Astrocyte of the spinal cord (primary cell): Measurements from ENCODE around the gene DEXI.

Experiments
- DNase-seq: peaks from one replicate; pipeline ENCODE4 v3.0.0; 2011; ENCODE audit warnings: low read depth, low spot score
- H3K4me3 ChIP-seq: 2 replicates; pipeline ENCODE4 v1.5.1; 2011; ENCODE audit warnings: low read depth, mild to moderate bottlenecking, low read length, moderate library complexity
- in situ Hi-C: cut with HindIII; loops from 2 replicates; pipeline ENCODE4 v1.10.0; 2017; ENCODE audit warnings: low sequenced_read_pairs
- TF ChIP-seq, protein P1 (sequence below): IDR thresholded peaks from 2 replicates; pipeline ENCODE4 v1.5.1; 2012; ENCODE audit warnings: low read depth, mild to moderate bottlenecking, low read length, inconsistent platforms

Gene DEXI

DNA sequence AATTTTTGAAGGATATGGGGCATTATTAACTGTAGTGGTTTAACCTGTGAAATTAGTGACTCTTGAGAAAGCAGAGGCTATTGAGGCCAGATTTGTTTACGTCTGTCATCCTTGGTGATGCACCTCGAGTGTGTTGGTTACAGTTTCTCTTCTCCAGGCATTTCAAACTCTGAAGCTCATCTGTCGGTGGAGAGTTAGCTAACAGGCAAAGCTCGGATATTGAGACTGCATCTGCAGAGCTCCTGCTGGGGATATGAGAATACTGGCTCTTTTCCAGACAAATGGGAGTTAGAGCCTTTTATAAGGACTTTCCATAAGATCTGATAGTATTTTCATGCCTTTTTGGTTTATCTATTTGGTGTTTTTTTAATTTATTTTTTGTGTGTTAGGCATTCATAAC lies 8.8 kb upstream of the DEXI start:
- H3K4me3 ChIP-seq, result no peak overlapping the region
- peak; percentile 64 for DNase-seq
- in situ Hi-C loops, result no loop called here
- TF ChIP-seq, protein P1, sequence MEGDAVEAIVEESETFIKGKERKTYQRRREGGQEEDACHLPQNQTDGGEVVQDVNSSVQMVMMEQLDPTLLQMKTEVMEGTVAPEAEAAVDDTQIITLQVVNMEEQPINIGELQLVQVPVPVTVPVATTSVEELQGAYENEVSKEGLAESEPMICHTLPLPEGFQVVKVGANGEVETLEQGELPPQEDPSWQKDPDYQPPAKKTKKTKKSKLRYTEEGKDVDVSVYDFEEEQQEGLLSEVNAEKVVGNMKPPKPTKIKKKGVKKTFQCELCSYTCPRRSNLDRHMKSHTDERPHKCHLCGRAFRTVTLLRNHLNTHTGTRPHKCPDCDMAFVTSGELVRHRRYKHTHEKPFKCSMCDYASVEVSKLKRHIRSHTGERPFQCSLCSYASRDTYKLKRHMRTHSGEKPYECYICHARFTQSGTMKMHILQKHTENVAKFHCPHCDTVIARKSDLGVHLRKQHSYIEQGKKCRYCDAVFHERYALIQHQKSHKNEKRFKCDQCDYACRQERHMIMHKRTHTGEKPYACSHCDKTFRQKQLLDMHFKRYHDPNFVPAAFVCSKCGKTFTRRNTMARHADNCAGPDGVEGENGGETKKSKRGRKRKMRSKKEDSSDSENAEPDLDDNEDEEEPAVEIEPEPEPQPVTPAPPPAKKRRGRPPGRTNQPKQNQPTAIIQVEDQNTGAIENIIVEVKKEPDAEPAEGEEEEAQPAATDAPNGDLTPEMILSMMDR, result no peak

DNA sequence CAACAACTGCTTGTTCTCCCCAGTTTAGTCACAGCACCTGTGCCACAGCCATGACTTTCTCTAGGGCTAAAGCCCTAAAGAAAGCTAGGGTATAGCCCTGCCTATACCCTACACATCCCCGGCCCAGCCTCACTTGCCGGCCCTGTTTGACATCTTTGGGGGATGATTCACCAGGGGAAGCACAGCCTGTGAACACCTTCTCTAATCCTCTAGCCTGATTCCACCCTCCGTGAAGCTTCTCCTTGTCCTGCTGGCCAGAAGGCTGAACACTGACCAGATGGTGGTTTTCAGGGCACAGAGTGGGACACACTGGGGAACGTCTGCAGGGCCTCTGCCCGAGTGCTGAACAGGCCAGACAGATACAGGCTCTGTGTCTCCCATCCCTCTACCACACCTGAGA lies 8.1 kb upstream of the DEXI start:
- in situ Hi-C loops, result no loop called here
- H3K4me3 ChIP-seq, result no peak overlapping the region
- no peak for DNase-seq
- TF ChIP-seq, protein P1, result no peak

DNA sequence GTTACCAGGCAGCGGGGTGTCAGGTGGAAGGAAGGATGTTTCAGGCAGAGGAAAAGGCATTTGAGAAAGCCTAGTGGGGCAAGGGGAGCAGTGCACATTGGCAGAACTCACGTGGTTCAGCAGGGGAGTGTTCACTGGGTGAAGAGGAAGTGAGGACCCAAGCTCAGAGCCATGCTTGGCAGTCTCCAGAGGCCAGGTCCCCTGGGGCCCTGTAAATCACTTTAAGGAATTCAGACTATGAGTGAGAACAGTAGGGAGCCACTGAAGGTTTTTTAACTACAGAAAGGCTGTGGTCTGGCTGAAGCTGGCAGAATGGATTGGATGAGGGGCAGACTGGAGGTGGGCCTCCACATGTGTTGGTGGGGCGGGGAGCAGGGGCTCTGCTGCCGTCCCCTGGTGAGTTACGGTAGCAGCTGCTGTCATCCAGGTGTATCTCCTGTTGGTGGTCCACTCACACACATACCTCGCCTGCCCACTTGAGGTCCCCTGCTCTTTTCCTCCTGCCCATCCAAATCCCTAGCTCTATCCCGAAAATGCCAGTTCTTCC lies 7.2 kb upstream of the DEXI start:
- H3K4me3 ChIP-seq, result no peak overlapping the region
- TF ChIP-seq, protein P1, result no peak
- in situ Hi-C loops, result no loop called here
- peak; percentile 68 for DNase-seq

DNA sequence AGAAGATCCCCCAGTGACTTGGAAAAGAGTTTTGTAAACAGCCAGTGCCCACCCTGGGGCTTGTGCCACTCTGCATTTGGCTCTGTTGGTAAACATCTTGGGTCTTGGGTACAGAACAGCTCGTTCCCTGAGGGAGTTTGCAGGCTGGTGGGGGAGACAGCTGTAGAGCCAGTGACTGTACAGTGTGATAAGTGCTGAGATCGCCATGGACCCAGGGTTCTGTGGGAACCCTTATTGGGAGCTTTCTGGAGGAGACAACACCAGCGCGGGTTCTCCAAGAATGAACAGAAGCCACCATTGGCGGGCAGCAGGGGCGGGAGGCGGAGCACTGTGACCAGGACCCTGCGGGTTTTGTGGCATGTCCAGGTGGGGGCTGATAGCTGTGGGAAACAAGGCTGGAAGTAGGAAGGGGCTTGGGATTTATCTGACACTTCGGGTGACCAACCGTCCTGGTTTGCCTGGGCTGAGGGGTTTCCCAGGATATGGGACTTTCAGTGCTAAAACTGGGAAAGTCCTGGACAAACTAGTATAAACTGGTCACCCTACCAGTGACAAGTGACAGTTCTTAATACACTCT lies 5.0 kb upstream of the DEXI start:
- in situ Hi-C loops, result no loop called here
- DNase-seq, result no peak
- TF ChIP-seq, protein P1, result no peak
- H3K4me3 ChIP-seq, result no peak overlapping the region

DNA sequence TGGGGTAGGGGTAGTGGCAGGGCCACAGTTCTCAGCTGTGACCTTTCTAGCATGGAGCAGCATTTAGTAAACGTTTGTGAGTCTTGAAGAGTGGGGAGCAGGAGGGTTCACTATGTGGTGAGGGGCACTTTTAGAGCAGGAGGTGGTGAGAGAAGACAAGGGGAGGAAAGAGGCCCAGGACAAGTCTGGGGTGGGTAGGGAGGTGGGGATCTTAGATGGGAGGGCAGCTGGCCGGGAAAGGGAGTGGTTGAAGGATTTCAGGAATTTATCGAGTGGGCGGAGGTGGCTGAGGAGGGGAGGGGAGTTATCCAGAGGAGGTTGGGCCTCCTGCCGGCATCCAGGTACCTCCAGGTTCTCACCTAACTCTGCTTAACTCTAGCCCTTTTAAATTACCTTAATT lies 4.0 kb upstream of the DEXI start:
- TF ChIP-seq, protein P1, result no peak
- H3K4me3 ChIP-seq, result no peak overlapping the region
- in situ Hi-C loops, result no loop called here

DNA sequence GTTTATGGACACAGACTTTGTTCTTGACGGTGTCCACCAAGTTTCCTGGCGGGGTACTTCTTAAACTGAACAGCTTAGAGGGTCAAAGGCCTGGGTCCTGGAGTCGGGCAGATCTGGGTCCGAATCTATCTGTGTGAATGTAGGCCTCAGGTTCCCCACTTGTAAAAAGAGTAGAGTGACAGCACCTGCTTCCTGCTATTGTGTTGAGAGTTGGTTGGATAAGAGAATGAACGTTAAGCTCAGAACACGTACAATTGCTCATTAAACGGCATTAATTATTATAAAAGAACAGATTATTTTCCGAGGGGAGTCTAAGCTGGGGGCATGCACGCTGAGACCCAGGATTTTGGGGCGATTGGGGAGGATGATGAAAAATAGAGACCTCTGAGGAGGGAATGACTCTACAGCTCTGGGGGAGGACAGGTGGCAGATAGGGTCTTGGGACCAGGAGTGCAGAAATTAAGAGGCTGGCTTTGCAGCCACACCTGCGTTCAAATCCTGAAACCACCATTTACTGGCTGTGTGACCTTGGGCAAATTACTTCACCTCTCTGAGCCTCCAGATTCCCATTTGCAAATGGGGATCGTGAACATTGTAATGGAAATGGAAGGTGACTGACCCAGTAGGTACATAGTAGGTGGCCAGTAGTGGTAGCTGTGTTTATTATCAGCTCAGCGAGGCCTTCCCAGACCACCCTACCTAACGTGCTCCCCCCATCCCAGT lies 3.0 kb upstream of the DEXI start:
- TF ChIP-seq, protein P1, result no peak
- in situ Hi-C loops, result no loop called here
- no peak for DNase-seq
- peak overlapping the region; percentile 84 for H3K4me3 ChIP-seq

More for the DNA sequence above, 4.0 kb upstream of the DEXI start:
- no peak for DNase-seq
